NB4 (cell line): ENCODE data around the gene SLC38A4.

Experiments used
- CTCF ChIP-seq: IDR thresholded peaks from one replicate; pipeline ENCODE4 v1.5.1; 2012; ENCODE audit warnings: low read depth, low read length
- POLR2A ChIP-seq: IDR thresholded peaks from 2 replicates; pipeline ENCODE4 v1.6.1; 2011; ENCODE audit warnings: mild to moderate bottlenecking; ENCODE audit not compliant: insufficient read length; ENCODE audit errors: extremely low read depth

GRCh38 chr12:46825591-46826414, at the start of gene SLC38A4:
- TF ChIP-seq CTCF (no peak), POLR2A (no peak)
